ENCODE data around the gene CFAP46.

DNA sequence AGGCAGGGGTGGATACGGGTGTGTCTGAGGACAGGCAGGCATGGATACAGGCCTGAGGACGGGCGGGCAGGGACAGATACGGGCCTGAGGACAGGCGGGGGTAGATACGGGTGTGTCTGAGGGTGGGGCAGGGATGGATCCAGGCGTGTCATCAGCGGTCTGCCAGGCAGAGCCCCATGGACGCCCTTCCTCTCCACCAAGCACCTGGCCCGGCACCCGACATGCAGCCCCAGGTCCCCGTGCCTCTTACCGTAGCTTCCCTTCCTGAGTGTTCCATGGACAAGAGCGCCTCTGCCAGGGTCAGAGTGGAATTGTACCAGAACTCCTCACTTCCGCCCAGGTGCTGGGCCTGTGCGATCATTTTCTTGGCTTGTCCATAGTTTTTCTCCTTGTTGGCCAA is 81.8 kb downstream of the CFAP46 start:
- TF ChIP-seq, protein P1, sequence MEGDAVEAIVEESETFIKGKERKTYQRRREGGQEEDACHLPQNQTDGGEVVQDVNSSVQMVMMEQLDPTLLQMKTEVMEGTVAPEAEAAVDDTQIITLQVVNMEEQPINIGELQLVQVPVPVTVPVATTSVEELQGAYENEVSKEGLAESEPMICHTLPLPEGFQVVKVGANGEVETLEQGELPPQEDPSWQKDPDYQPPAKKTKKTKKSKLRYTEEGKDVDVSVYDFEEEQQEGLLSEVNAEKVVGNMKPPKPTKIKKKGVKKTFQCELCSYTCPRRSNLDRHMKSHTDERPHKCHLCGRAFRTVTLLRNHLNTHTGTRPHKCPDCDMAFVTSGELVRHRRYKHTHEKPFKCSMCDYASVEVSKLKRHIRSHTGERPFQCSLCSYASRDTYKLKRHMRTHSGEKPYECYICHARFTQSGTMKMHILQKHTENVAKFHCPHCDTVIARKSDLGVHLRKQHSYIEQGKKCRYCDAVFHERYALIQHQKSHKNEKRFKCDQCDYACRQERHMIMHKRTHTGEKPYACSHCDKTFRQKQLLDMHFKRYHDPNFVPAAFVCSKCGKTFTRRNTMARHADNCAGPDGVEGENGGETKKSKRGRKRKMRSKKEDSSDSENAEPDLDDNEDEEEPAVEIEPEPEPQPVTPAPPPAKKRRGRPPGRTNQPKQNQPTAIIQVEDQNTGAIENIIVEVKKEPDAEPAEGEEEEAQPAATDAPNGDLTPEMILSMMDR (IDR thresholded peaks at IDR 0.05; ENCODE audit: insufficient read depth, low read depth, low read length), result no peak
- TF ChIP-seq EZH2 (IDR thresholded peaks at IDR 0.05; ENCODE audit: insufficient read depth, low read length), result no peak

All from astrocyte (in vitro differentiated cells and primary cell).